GM08714 (cell line): ENCODE results near the gene GRM5.

ENCODE experiments used
- H3K4me3 ChIP-seq: fragments of 200-500 bp; sonication (Bioruptor generic); 2 replicates; pipeline ENCODE4 v1.5.1; 2014; ENCODE audit warnings: mild to moderate bottlenecking, low read length, inconsistent platforms
- ZNF274 ChIP-seq: IDR thresholded peaks from 2 replicates; pipeline ENCODE4 v1.6.1; 2012; ENCODE audit warnings: mild to moderate bottlenecking, low read depth, low read length

GRM5 gene

DNA sequence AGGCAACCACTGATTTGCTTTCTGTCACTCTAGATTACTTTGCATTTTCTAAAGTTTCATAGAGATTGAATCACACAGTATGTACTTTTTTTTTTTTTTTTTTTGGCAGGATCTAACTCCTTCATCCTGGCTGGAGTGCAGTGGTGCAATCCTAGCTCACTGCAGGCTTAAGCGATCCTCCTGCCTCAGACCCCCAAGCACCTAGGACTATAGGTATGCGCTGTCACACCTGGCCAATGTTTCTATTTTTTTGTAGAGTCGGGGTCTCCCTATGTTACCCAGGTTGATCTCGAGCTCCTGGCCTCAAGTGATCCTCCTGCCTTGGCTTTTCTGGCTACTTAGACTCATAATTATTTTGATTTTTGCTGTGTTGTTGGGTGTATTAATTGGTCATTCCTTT is 433.6 kb downstream of the GRM5 start:
- TF ChIP-seq ZNF274, result no peak
- H3K4me3 ChIP-seq, result no peak overlapping the region

DNA sequence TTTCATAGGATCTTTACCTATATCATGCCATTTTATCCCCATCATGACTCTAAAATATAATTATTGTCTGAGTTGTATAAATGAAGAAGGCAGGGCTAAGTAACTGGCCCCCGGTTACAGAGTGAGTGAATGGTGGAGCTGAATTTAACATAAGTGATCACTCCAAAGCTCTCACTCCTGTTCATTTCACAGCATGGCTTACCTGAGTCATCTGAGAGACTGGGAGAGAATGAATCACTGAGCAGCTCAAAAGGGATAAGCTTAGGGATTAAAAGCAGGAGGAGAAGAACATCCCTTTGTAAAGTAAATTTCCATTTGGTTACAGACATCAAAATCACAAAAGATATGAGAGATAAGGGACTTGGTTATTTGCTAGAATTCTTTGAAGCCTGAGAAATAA is 434.3 kb downstream of the GRM5 start:
- H3K4me3 ChIP-seq, result no peak overlapping the region
- TF ChIP-seq ZNF274, result no peak

GRCh38 chr11:88629496-88629895 is 436.3 kb downstream of the GRM5 start:
- H3K4me3 ChIP-seq, result no peak overlapping the region
- no peak for TF ChIP-seq ZNF274

- no peak for TF ChIP-seq ZNF274
- H3K4me3 ChIP-seq, result no peak overlapping the region
These were observed 439.6 kb downstream of the GRM5 start for GRCh38 chr11:88626216-88626615.

GRCh38 chr11:88623531-88623930 is 442.3 kb downstream of the GRM5 start:
- H3K4me3 ChIP-seq, result no peak overlapping the region
- TF ChIP-seq ZNF274, result no peak

DNA sequence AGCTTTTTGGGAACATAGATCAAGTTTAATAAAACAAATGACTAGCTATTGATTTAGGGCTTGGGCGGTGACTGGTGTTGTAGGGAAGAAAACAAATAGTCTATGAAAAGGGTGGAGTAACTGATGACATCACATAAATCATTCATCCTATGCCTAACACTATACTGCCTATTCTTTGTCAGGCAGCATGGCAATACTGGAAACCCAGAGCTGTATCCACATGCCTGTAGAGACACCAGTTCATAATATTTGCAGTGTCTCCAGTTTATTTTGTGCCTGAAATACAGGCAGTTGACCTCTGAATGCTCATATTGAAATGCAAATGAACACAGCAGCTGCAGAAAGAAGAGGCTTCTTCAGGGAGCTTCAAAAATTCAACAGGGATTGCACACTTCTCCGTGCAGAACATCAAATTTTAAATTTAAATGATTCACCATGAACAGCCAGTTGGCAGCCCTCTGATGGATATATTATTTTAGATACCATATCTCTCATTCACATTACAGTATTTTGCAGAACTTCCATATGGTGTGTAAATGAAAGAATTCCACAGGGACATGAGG is 445.1 kb downstream of the GRM5 start:
- no peak for TF ChIP-seq ZNF274
- H3K4me3 ChIP-seq, result no peak overlapping the region

- no peak for TF ChIP-seq ZNF274
- H3K4me3 ChIP-seq, result no peak overlapping the region
These were observed 446.0 kb downstream of the GRM5 start for GRCh38 chr11:88619656-88620385.

DNA sequence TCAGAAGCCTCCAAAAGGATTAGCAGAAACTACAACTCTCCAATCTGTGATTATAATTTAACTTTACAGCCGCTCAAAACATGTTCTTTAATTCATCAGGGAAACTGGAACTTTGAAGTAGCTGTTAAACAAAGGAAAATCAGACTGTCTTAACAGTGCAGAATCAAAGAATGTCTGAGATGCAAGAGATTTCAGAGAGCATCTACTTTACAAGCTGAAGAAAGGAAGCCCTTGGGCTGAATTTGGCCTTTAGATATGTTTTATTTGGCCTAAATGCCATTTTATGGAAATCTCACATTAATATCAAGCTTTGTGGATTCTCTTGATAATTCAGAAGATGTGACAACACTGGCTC is 446.7 kb downstream of the GRM5 start:
- TF ChIP-seq ZNF274, result no peak
- no peak overlapping the region for H3K4me3 ChIP-seq

DNA sequence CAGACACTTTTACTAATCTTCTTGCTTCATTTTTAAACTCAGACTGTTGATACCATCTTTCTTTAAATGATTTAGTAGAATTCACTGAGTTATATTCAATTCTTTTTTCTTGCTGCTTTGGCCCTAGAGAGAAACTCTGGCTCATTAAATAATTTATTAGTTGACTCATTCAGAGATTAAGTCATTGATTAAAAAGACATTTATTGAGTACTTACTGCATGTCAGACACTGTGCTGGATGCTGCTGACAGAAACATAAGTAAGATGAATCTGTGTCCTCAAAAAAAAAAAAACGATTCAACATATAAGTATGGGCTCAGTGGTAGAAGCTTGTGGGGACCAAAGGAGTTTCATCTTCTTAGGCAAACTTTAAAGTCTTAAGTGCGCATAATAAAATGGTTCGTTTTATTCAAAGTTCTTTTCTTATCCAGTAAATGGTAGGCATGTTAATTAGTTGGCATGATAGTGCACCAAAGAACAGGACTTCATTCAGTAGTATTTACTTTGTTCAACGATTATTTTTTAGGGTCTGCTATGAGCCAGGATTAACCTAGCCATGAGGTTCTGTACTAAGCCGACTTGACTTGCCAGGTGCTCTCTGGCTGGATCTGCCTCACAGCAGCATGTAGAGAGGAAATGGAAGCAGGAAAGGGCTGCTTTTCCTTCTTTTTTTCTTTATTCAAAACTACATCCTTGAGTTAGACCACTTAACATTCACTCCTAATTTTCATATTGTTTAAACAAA is 447.3 kb downstream of the GRM5 start:
- no peak overlapping the region for H3K4me3 ChIP-seq
- TF ChIP-seq ZNF274, result no peak

DNA sequence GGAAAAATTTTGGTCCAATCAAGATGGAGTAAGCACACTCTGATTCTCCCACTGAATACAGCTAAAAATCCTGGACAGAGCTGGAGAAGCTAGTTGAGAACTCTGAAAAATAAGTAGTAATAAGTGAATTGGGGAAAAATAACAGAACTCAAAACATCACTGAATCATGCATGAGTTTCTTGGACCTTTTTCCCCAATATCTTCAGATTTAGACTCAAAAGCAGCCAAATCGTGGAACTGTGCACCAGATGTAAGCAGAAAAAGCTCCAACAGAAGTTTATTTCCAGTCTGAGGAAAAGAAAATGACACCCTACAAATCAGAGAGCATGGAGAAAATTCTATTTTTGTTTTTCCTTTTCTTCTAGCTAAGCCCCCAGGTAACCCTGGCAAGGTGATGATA is 448.6 kb downstream of the GRM5 start:
- TF ChIP-seq ZNF274, result no peak

GRCh38 chr11:88604260-88604659 is 461.5 kb downstream of the GRM5 start:
- TF ChIP-seq ZNF274, result no peak
- H3K4me3 ChIP-seq, result no peak overlapping the region

More for the DNA sequence above, 448.6 kb downstream of the GRM5 start:
- no peak overlapping the region for H3K4me3 ChIP-seq

- no peak overlapping the region for H3K4me3 ChIP-seq
- TF ChIP-seq ZNF274, result no peak
These were observed 462.5 kb downstream of the GRM5 start for GRCh38 chr11:88603091-88603867.

DNA sequence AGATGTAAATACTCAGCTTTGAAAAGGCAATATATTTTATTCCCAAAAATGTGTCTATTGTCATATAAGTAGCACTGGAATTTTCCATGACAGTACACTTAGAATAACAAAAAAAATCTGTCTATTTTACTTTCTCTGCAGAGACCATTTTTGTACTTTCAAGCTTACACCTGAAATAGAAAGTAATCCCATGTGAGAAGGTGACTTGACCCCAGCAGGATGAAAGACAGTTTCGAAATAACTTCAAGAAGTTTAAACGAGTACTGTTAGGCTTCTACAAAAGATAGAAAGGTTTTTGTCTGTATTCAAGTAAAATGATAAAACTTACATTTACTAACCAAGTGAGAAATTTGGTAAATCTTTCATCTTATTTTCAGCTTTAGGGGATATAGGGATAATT is 468.4 kb downstream of the GRM5 start:
- TF ChIP-seq ZNF274, result no peak
- no peak overlapping the region for H3K4me3 ChIP-seq

DNA sequence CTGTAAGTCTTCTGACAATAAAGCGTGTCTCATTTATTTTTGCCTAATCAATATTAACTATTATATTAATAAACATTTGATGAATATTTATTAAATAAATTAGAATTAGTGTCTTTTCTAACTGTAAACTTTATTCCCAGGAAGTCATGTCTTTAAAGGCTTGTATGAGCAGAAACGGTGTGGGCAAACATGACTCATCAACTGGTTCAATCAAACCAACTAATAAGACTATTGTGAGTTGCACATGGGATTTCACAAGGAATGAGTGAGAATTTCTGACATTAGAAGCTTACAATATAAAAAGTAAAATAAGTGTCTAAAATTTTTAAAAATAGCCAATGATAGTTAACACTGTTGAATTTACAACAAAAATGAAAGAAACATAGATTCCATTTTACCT is 469.0 kb downstream of the GRM5 start:
- H3K4me3 ChIP-seq, result no peak overlapping the region
- no peak for TF ChIP-seq ZNF274

- no peak overlapping the region for H3K4me3 ChIP-seq
- TF ChIP-seq ZNF274, result no peak
These were observed 471.4 kb downstream of the GRM5 start for GRCh38 chr11:88594274-88594950.
